G401 (cell line): Measurements from ENCODE around the gene VAMP4. TPM values are rescaled to one million over a fixed set of nuclear protein-coding genes. Genes with fewer than 3 reads are reported as not detected.
"Not testable (repeated sequence)": the region's sequence is repeated elsewhere in the genome, so short reads cannot be mapped to it uniquely, and the experiment has no call there.

ENCODE experiments used
- DNase-seq: peaks from one replicate; pipeline ENCODE4 v3.0.0-alpha.2; 2015; ENCODE audit warnings: low spot score
- in situ Hi-C: cut with HindIII; loops from 2 replicates; pipeline ENCODE4 v1.10.0; 2016; ENCODE audit warnings: low sequenced_read_pairs, mixed read lengths
- total RNA-seq: library from RNA; depleted of rRNA; stranded (reverse); fragments of >200 nt; shearing (Covaris generic); gene quantifications from 2 replicates; pipeline ENCODE4 v1.2.3, GENCODE V29; 2014; rRNA removed

VAMP4 gene
- total RNA-seq, 1 experiment from 2014 or later, result 4.3 TPM

- DNase-seq, in situ Hi-C loops: not testable (repeated sequence)
Observed at GRCh38 chr1:171656206-171656605, 85.7 kb downstream of the VAMP4 start.

- in situ Hi-C loops, result no loop called here
- DNase-seq, result no peak
Observed at GRCh38 chr1:171655746-171656116, 86.1 kb downstream of the VAMP4 start.

GRCh38 chr1:171654942-171655745, 86.7 kb downstream of the VAMP4 start:
- DNase-seq, result no peak

GRCh38 chr1:171654201-171654941, 87.5 kb downstream of the VAMP4 start:
- in situ Hi-C loops, result no loop called here

More at GRCh38 chr1:171654942-171655745, 86.7 kb downstream of the VAMP4 start:
- in situ Hi-C loops, result no loop called here

GRCh38 chr1:171653796-171654195, 88.1 kb downstream of the VAMP4 start:
- DNase-seq, result no peak
- in situ Hi-C loops, result no loop called here

More at GRCh38 chr1:171654201-171654941, 87.5 kb downstream of the VAMP4 start:
- peak; percentile 49 for DNase-seq

- in situ Hi-C loops, result no loop called here
- no peak for DNase-seq
Observed at GRCh38 chr1:171652234-171652822, 89.5 kb downstream of the VAMP4 start, which contains the start of gene MYOC. Gene MYOC, minus strand, starts transcription at chr1:171652688. Its CDS starts 77 bp downstream, at chr1:171652611.

Other genes with a start within 250 kb of the VAMP4 start
- not detected in 2 replicates for gene MYOCOS, start 119.8 kb downstream of the VAMP4 start, total RNA-seq
- gene MYOC, start 89.4 kb downstream of the VAMP4 start, total RNA-seq, result 84.2 and 106 TPM in 2 replicates
- gene METTL13, start 39.6 kb upstream of the VAMP4 start, total RNA-seq, result 40.5 and 64.3 TPM in 2 replicates
- gene DNM3, start 99.4 kb upstream of the VAMP4 start, total RNA-seq, result 8.3 and 13.0 TPM in 2 replicates